ENCODE results near the gene JADE1.

The JADE1 gene

GRCh38 chr4:128809477-128810330, at the start of gene JADE1:
TSS of gene JADE1 (plus strand) at chr4:128809700. CDS start at chr4:128831759, 22,059 bp downstream.
- peak; percentile 11 to 77 for DNase-seq

GRCh38 chr4:128766781-128767180, 42.7 kb upstream of the JADE1 start:
- no peak for DNase-seq

GRCh38 chr4:128768373-128768996, 41.0 kb upstream of the JADE1 start:
- no peak for DNase-seq

DNA sequence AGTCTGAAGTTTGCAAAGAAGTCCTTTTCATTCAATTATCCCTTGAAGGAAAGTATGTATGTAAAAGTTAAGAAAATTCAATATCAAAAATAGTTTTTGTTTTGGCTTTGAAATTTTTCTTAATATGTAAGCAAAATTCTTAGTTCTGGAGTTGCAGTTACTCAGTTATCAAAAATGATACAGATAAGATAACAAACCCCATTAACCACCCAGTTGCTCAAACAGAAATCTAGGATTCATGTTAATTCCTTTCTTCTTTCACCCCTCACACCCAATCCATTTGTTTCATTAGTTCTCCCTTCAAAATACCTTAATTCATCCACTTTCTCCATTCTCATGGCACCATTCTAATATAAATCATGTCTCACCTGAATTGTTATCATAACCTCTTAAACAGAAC, 40.5 kb upstream of the JADE1 start:
- DNase-seq: no peak

DNA sequence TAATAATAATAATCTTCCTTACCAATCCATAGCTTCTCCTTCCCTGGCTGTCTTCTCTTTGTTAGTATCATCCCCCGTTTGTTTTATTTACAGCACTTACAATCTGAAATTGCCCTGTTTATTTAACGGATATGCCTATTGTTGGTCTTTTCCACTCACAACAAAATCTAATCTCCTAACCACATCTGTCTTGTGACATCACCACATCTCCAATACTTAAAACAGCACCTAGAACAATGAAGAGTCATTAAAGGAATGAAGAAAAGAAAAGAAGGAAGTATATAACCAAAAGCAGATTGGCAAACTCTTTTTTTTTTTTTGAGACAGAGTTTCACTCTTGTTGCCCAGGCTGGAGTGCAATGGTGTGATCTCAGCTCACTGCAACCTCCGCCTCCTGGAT, 38.7 kb upstream of the JADE1 start:
- DNase-seq: no peak

DNA sequence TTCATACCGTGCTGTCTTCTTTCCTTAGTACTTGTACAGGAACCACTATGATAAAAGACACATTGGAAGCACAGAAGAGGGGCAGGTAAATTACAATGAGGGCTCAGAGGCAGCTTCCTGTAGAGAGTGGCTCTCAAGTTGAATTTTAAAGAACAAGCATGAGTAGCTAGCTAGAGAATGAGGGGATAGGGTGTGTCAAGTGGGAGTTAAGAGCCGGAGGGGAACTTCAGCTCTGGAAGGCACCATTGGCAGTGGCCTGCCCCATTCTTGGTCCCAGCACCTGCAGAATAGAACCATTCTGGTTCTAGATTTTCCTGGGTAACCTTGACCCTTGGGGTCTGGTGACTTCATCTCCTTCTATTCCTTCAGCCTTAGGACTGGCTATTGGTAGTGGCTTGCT, 34.0 kb upstream of the JADE1 start:
- DNase-seq: no peak

GRCh38 chr4:128775916-128776315, 33.6 kb upstream of the JADE1 start:
- no peak for DNase-seq

GRCh38 chr4:128776794-128777216, 32.7 kb upstream of the JADE1 start:
- no peak for DNase-seq

GRCh38 chr4:128780688-128781087, 28.8 kb upstream of the JADE1 start:
- no peak for DNase-seq

GRCh38 chr4:128782076-128782715, 27.3 kb upstream of the JADE1 start:
- no peak for DNase-seq

DNA sequence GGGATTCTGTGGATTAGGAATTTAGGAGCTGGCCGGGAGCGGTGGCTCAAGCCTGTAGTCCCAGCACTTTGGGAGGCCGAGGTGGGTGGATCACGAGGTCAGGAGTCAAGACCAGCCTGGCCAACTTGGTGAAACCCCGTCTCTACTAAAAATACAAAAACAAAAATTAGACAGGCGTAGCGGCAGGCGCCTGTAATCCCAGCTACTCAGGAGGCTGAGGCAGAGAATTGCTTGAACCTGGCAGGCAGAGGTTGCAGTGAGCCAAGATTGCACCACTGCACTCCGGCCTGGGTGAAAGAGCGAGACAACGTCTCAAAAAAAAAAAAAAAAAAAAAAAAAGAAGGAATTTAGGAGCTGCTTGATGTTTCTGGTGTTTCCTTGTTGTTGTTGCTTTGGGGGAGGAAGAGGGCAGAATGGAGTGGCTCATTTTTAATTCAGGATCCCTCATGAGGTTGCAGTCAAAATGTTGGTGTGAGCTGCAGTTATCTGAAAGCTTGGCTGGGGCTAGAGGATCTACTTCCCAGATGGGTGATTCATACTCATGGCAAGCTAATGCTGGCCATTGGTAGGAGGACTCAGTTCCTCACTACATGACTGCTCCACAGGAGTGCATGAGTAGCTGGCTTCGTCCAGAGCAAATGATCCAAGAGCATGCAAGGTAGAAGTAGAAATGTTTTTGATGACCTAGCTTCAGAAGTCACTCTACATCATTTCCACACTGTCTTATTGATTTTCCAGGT, 26.5 kb upstream of the JADE1 start:
- no peak for DNase-seq

GRCh38 chr4:128787509-128788311, 21.8 kb upstream of the JADE1 start:
- DNase-seq: no peak

GRCh38 chr4:128793859-128794672, 15.4 kb upstream of the JADE1 start:
- no peak for DNase-seq

DNA sequence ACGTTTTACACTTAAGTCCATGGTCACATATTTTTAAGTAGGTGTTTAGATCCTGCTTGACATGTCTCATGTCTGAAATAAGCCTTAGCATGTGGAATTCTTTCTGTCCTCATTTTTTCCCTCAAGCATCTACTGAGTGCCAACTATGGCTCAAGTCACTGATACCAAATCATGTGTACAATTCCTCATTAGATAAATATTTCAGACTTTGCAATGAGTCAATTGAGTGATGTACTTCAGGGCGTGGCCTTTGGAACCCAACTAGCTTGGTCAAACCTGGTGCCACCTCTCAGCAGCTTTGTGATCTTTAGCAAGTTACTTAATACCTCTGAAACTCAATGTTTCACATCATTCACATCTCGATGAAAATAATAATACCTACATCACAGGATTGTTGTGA, 12.6 kb upstream of the JADE1 start:
- DNase-seq: no peak

DNA sequence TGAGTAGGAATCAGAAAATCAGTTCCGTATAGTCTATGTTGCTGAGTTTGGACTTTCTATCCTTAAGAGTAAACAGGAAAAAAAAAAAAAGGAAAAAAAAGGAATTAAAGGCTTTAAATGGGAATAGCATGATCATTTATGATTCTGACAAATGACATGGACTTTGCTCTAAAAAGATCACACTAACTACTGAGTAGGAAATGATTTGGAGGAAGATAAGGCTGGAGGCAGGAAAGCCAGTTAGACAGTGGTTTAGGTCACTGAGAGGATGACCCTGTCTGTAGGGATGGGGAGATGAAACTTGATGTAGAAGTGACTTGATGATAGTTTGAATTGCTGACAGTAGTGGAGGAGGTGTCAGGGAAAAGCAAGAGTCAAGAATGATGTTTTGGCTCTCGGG, 9.2 kb upstream of the JADE1 start:
- DNase-seq: no peak

- DNase-seq: no peak
These were observed 8.7 kb upstream of the JADE1 start for GRCh38 chr4:128800701-128801284.

DNA sequence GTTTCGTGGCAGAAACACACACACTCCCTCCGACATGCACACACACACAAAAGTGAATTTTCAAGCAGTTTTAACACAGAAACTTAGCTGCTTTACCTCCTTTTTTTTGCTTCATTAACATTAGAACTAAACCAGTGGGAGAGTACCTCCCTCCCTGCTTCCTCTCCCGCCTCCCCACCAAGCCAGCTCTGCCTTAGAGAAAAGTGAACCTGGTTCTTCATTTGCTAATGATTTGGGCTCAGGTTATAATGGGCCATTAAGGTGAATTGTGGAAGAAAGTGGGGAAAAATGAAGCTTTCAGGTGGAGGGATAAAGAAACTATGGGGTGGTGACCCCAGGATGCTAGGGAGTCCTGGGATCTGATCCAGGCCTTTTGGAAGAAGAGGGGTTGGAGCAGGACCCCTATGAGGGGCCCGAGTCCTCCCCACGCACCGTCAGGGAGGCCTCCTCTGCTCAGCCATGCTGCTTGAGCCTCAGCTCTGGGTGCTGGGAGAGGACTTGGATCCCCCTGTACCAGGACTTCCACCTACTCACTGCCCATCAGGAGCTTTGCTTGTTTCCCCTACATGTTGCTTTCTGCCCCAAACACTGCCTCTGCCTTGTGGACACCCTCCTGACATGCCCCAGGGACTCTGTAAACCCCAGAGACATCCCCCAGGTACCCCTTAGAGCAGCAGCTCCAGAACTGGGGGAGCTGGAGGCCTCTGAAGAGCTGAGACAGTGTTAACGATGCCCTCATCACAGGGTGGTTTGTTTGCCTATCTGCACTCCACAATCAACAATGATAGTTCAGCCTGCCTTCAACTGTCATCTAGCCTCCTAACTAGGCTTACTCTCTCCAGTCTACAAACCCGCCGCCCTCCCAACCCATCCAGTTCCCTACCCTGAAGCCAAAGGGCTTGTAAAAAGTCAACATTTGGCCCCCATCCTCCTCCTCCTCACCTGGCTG, 6.5 kb upstream of the JADE1 start:
- DNase-seq: no peak

GRCh38 chr4:128803783-128804182, 5.7 kb upstream of the JADE1 start:
- no peak for DNase-seq

- no peak for DNase-seq
These were observed 901 bp downstream of the JADE1 start for GRCh38 chr4:128810331-128810870.
